ENCODE measurements around the gene MAMDC2.
"Not testable (repeated sequence)": the region's sequence is repeated elsewhere in the genome, so short reads cannot be mapped to it uniquely, and the experiment has no call there.

Gene MAMDC2

DNA sequence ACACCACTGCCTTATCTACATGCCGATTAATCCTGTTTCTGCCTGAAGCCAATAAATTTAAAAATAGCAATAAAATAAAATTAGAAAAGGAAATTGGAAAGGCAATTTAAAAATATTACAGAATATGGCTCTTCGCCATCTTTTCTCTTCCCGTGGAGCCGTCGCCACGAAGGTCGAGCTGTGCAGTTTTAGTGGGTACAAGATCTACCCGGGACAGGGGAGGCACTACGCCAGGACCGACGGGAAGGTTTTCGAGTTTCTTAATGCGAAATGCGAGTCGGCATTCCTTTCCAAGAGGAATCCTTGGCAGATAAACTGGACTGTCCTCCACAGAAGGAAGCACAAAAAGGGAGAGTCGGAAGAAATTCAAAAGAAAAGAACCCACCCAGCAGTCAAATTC, 173.4 kb downstream of the MAMDC2 start:
- no peak for DNase-seq

DNA sequence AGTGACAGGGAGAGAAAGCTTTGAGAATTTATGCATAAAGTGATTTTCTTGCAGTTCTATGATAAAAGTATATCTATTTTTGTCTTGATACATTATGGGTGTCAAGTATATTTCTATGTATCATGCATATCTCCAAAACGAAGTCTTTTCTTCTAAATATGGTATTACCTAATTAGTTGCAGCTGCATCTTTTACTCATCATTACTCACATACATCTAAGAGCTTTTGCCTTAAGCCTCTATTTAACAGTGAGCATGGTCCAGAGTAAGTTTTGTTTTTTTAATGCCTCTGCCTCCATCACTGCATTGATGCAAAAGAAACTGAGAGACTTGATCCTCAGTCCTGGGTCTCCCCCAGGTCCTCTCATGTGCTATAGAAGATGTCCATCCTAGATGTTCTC, 175.1 kb downstream of the MAMDC2 start:
- DNase-seq: no peak

GRCh38 chr9:70220216-70220615, 176.6 kb downstream of the MAMDC2 start:
- DNase-seq: no peak

DNA sequence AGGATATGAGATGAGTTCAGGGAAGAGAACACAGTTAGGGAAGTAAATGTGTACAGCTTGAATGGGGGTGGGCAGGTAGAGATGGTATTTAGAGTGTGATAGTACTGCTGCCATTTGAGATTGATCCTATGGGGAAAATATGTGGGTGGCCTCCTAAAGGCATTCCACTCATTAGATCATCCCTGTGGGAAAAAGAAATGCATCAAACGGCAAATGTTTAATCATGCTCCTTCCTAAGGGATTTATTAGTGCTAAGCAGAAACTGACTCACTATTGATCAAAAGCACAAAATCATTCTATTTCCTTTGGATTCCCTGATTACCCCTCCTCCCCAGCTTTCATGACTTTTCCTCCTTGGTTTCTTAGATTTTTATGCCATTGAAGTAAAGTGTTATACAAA, 178.7 kb downstream of the MAMDC2 start:
- DNase-seq: no peak

DNA sequence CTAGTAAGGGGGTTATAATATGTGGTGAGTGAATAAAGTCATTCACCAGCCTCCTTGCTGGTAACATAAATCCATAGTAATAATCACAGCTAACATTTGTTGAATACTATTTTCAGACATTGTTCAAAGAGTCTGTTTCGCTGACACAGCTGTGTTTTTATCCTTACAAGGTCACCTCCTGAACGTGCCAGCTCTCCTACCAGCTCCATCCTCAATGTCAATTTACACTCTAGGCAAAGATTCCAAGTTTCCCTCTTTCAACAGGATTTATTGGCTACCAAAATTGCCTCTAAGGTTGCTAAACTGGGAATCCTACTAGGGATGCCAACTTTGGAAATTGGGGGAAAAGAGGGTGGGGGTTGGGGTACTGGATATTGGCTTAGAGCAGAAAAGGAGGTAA, 184.5 kb downstream of the MAMDC2 start:
- no peak for DNase-seq

GRCh38 chr9:70228611-70229010, 185.0 kb downstream of the MAMDC2 start:
- DNase-seq: no peak

DNA sequence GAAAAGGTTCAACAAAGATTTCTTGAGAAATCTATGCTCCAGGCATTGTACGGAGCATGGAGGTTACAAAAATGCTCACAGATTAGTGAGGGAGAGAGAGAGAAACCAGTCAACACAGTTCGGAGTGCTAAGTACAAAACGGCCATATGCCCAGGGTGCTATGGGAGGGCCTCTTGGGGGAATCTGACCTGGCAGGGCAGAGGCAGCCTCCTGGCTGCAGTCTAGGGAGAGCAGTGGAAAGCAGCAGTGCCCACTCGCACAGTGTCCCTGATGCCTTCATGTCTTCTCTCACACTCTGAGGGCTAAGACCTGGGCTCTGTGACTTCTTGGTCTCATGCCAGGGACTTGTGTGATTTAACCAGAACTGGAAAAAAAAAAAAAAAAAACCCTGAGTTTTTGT, 185.4 kb downstream of the MAMDC2 start:
- DNase-seq: no peak

DNA sequence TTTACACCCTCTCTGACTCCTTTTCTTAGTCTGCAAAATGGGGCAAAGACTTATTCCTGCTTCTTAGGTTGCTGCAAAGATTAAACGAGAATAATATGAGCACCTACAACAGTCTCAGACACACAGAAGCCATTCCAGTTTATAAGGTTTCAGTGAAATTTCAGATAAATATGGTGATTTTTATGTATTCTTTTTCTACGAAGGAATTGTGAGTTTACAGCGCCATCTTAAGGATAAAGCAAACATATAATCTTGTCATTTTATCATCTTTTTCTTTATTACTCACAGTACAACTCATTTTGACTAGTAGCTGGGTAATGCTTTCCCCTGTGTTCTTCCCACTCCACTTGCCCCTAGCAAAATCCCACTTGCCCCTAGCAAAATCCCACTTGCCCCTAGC, 185.9 kb downstream of the MAMDC2 start:
- DNase-seq: peak; percentile 28

GRCh38 chr9:70232476-70232875, 188.8 kb downstream of the MAMDC2 start:
- DNase-seq: no peak

DNA sequence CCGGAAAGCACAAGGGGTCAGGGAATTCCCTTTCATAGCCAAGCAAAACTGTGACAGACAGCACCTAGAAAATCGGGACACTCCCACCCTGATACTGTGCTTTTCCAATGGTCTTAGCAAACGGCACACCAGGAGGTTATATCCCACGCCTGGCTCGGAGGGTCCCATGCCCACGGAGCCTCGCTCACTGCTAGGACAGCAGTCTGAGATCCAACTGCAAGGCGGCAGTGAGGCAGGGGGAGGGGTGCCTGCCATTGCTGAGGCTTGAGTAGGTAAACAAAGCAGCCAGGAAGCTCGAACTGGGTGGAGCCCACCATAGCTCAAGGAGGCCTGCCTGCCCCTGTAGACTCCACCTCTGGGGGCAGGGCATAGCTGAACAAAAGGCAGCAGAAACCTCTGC, 190.6 kb downstream of the MAMDC2 start:
- not testable (repeated sequence) for DNase-seq

DNA sequence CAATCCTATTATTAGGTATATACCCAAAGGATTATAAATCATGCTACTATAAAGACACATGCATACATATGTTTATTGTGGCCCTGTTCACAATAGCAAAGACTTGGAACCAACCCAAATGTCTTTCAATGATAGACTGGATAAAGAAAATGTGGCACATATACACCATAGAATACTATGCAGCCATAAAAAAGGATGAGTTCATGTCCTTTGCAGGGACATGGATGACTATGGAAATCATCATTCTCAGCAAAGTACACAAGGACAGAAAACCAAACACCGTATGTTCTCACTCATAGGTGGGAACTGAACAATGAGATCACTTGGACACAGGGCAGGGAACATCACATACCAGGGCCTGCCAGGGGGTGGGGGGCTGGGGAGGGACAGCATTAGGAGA, 202.3 kb downstream of the MAMDC2 start:
- not testable (repeated sequence) for DNase-seq

DNA sequence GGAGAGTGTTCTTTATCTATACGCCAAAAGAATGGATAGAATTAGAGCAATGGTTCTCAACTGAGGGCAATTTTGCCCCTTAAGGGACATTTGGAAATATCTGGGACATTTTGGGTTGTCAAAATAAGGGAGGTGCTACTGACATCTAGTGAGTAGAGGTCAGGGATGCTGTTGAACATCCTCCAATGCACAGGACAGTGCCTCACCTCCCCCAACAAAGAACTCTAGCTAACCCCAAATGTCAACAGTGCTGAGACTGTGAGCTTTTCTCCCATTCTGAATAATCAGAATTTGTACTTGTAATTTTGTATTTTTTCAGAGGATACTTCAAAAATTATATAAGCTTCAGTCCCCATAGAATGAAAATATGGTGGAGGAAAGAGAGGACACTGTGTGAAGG, 206.6 kb downstream of the MAMDC2 start:
- no peak for DNase-seq

DNA sequence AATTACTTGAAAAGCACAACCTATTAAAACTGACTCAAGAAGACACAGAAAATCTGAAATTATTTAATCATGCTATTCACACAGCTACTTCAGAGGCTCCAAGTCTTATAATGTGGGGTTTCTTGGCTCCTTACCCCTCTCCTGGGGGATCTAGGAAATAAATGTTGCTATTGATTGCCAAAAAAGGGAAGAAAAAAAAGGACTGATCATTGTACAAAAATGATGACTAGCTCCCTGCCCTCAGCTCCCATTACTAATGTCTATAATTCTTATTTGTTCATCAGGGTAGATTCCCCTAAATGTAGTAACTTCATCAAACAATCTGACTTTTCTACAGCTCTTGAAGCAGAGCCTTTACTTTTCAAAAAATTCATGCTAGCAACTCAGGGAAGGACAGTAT, 211.8 kb downstream of the MAMDC2 start:
- DNase-seq: no peak

GRCh38 chr9:70256123-70256551, 212.5 kb downstream of the MAMDC2 start:
- DNase-seq: no peak

- no peak for DNase-seq
These were observed 213.9 kb downstream of the MAMDC2 start for GRCh38 chr9:70257502-70257901.

- DNase-seq: no peak
These were observed 214.5 kb downstream of the MAMDC2 start for GRCh38 chr9:70257991-70258691.

- peak; percentile 70 for DNase-seq
These were observed 215.3 kb downstream of the MAMDC2 start, which contains the start of gene SMC5 for GRCh38 chr9:70258692-70259511. TSS of gene SMC5 (plus strand) at chr9:70258978. CDS start at chr9:70259079, 101 bp downstream.

- DNase-seq: no peak
These were observed 215.8 kb downstream of the MAMDC2 start for GRCh38 chr9:70259512-70259802.

DNA sequence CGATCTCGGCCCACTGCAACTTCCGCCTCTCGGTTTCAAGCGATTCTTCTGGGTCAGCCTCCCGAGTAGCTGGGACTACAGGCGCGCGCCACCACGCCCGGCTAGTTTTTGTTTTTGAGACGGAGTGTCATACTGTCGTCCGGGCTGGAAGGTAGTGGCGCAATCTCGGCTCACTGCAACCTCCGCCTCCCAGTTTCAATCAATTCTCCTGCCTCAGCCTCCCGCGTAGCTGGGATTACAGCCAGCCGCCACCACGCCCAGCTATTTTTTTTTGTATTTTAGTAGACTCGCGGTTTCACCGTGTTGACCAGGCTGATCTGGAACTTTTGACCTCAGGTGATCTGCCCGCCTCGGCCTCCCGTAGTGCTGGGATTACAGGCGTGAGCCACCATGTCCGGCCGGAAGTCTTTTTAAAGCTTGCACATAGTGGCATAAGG, 216.4 kb downstream of the MAMDC2 start:
- no peak for DNase-seq

- no peak for DNase-seq
These were observed 217.0 kb downstream of the MAMDC2 start for GRCh38 chr9:70260606-70261005.

DNA sequence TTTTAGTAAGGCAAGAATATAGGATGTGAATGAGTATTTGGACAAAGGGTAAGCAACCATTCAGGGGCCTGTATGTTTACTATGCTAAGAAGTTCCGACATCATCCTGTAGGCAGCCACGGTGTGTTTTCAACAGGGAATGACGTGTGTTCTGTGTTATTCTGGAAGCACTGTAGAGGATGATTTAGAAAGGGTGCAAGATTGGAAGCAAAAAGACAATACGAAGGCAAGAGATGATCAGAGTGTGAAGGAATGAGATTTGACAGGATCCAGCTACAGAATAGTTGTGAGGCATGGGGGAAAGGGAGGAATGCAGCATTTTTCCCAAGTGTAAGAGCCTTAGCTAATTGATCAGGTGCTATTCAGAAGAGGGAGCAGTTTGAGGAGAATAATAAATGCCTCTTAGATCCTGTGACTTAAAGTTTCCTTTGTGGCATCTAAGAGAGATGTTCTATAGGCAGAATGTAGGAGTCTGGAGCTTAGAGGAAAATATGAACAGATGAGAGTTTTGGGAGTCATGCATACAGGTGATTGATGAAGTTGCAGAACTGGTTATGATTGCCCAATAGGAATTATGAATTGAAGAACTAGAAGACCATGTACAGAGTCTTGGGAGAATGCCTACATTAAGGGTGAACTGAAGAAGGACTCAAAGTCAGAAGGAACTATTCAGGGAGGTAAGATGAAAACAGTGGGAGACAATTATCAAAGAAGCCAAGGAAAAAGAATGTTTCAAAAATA, 217.7 kb downstream of the MAMDC2 start:
- no peak for DNase-seq

DNA sequence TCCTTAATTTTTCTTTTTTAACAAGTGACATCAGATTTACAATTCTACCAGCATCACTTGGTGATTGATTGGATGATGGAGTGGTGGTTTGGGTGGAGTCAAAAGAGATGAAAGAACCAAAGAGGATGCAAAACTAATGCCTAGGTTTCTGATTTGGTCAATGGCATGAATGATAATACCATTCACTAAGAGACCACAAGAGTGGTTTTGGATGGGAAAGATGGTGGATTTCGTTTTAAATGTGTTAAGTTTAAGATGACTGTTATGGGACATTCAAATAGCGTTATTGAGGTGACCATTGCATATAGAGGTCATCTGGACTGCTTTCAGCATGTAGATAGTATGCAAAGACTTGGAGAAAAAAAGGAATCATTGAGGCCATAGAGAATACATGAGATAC, 218.7 kb downstream of the MAMDC2 start:
- DNase-seq: no peak

- DNase-seq: no peak
These were observed 219.3 kb downstream of the MAMDC2 start for GRCh38 chr9:70262948-70263347.

DNA sequence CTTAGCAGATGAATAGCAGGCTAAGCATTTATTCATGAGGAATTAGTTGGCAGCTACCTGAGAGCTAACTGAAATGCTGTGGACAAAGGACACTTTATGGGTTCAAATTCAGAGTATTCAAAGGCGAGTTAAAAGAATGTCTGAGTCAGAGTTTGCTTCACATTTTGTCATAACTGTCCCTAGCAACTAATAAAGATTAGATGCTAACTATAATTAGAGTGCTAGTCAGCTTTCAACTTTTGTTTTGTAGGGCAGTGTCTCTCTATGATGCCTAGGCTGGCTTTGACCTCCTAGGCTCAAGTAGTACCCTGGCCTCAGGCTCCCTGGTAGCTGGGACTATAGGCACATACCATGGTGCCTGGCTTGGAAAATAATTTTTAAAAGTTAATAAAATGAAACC, 219.8 kb downstream of the MAMDC2 start:
- no peak for DNase-seq
